HG03565 (cell line): ENCODE measurements around the gene GAB2.

Experiments
- ATAC-seq: cut with Tn5 transposase; IDR thresholded peaks from one replicate; pipeline ENCODE4 v1.9.1; 2021; ENCODE audit warnings: mild to moderate bottlenecking, moderate library complexity; ENCODE audit not compliant: unreplicated experiment

The GAB2 gene

DNA sequence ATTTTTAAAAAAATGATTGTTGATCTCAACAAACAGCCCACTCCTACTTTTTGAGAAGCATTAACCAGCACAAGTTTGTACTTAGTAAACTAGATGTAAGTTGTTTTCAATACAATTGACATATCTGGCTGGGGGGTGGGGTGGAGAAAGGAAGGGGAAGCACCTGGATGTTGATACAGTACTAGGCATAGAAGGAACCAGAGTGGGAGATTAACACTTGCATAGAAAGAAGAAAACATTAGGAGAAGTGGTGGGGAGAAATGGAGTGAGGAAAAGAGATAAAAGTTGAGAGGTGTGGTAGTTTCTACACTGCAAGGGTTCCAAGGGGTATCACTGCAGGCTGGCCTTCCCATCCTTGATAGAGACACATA is 10.6 kb upstream of the GAB2 start:
- ATAC-seq: no peak

- no peak for ATAC-seq
Measured at GRCh38 chr11:78427615-78428265, 10.1 kb upstream of the GAB2 start.

DNA sequence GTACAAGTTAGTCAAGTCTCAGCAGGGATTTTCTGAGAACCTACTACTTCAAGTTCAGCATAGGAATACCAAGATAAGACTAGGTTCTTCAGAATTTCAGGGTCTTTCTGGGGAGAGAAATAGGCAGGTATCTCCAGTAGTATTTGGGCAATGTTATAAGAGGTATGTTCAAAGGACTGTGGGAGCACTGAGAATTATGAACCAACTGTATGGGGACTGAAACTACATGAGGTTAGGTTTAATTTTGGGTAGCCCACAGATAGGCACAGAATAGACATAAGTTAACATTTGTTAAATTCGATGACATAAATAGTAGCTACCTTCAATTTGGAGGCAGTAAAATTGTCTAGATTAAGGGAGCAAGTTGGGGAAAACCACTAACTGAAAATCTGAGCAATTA is 9.2 kb upstream of the GAB2 start:
- no peak for ATAC-seq

DNA sequence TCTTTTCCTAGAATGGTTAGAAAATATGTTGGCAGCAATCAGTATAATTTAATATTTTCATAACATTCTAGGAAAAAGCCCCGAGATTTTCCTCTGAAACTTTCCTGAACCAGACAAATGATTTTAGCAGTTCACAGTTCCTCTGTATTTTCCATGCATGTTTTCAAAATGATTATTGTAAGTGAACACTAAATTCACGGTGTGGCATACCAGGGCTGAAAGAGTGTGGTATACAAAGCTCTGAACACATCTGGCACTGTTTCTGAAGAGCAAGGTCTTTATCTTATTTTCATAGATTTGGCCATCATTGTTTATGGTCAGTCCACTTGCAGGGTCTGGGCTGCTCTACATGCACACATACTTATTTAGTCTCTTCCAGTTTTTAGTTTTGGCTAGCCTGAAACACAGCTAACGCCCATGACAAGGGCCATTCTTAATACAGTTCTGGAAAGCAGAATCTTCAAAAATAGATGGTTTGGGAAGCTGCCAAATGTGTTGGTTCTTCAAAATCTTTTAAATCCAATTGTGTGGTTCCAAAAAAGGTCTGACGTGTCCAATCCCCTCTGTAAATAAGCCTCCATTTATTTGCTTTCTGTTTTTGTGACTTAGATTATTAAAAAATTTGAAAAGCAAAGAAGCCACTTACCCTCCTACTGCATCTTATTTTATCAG is 7.9 kb upstream of the GAB2 start:
- no peak for ATAC-seq

- peak; percentile 26 for ATAC-seq
Measured at GRCh38 chr11:78424334-78425270, 7.0 kb upstream of the GAB2 start.

DNA sequence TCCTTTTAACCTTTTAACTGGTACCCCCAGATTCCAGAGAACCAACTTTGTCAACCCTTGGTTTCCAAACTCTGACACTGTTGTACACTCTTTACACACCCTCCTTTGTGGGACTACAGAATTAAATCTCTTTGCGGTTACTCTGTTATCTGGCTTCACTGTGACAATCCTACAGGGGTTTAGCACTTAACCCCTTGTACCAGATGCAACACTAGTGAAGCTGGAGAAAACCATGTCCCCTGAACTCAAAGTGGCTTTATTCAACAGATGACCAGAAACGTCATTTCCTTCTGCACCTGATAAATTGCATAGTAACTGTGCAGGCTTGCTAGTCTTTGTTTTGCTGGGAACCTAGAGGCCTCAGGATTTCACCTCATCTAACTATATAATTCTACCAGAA is 5.6 kb upstream of the GAB2 start:
- no peak for ATAC-seq

DNA sequence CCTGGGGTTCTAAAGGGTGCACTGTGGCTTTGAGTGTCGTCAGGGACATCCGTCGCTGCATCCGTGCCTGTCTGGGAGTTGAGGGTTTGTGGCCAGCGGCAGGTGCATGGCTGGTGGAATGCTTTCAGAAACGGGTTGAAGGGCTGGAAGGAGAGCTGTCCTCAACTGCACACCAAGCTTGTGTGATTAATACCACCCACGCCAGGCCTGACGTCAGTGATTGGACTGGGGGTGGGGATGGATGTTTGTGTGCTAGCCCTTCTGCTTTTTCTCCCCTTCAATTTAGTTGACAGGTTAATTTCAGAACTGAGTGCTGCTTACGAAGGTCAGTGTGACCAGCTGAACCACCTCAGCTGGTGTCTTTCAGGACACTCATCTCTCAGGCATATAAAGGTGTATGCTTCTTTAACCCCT is 3.2 kb upstream of the GAB2 start:
- ATAC-seq: no peak

DNA sequence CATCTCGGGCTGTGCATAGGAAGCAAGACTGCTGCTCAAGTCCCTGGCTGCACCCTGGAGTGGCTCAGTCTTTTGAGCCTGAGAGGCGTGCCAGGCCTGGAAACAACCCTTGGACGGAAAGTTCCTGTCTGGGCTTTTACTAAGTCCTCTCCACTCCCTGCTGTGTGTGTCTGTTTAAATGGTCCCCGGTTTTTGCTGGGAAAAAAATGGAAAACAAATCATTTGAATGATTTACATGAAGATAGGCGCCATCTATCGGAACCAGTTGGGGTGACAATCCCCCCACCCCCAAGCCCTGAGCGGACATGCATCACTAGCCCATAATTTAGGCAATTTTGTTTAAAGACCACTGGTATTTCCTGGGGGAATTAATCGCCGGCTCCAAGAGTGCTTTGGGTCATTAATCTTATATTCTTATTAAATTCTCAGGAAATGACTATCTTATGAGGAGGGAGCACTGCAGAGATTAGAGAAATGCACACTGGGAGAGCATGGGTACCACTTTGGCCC is 2.7 kb upstream of the GAB2 start:
- ATAC-seq: no peak

GRCh38 chr11:78419327-78419726 is 1.7 kb upstream of the GAB2 start:
- ATAC-seq: no peak

GRCh38 chr11:78418584-78419211 is 1.1 kb upstream of the GAB2 start:
- no peak for ATAC-seq

GRCh38 chr11:78417888-78418583 is 416 bp upstream of the GAB2 start:
- ATAC-seq: peak; percentile 40

- ATAC-seq: peak; percentile 33
Measured at GRCh38 chr11:78416285-78417174, 1.1 kb downstream of the GAB2 start.

- no peak for ATAC-seq
Measured at GRCh38 chr11:78415338-78415737, 2.3 kb downstream of the GAB2 start.

DNA sequence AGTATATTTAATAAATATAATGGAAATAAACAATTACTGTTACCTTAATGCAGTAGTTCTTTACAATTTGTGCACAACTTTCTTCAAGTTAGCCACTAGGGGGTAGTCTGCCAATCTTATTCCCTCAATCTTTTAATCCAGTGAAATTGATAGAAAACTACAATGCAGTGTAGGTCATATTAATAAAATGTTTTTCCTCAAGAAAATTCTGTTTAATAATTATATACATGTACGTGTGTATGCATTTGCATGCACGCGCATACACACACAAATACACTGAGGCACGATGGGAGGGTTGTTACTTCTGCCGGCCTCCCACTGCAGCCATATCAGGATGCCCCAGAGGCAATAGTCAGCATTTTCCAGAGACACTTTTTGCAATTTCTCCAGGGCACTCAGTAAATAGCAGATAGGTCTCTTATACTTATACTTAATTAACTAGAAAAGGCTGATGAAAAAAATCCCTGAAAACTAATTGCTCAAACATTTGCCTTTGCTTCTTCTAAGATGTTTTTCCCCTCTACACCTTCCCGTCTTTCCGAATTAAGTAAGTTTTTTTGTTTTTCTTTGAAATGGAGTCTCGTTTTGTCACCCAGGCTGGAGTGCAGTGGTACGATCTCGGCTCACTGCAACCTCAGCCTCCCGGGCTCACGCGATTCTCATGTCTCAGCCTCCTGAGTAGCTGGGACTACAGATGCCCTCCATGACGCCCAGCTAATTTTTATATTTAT is 3.1 kb downstream of the GAB2 start:
- ATAC-seq: no peak

GRCh38 chr11:78408619-78409018 is 9.0 kb downstream of the GAB2 start:
- ATAC-seq: no peak

- no peak for ATAC-seq
Measured at GRCh38 chr11:78406568-78407196, 10.9 kb downstream of the GAB2 start.

GRCh38 chr11:78405805-78406204 is 11.8 kb downstream of the GAB2 start:
- no peak for ATAC-seq

DNA sequence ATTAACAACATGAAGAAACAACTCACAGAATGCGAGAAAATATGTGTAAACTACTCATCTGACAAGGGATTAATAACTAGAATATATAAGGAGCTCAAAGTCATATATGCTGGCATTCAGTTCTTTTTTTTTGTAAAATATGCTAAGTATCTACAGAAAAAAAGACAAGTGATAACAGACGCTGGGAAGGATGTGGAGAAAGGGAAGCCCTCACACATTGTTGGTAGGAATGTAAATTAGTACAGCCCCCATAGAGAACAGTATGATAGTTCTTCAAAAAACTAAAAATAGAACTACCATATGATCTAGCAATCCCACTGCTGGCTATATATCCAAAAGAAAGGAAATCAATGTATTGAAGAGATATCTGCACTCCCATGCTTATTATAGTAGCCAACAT is 13.8 kb downstream of the GAB2 start:
- no peak for ATAC-seq
